IMR-90 (cell line): ENCODE measurements around the gene BLTP3A.

ENCODE experiments used
- BHLHE40 ChIP-seq: fragments of 150-350 bp; IDR thresholded peaks from 2 replicates; pipeline ENCODE4 v1.6.1; 2016; ENCODE audit warnings: mild to moderate bottlenecking, low read depth, low read length
- CEBPB ChIP-seq: IDR thresholded peaks from 2 replicates; pipeline ENCODE4 v1.6.1; 2012; ENCODE audit warnings: low read depth, low read length, improper control_type of control experiment
- CTCF ChIP-seq: conservative IDR thresholded peaks from 2 replicates; pipeline ENCODE4 v1.5.1; 2012; ENCODE audit warnings: mild to moderate bottlenecking, low read depth, low read length, improper control_type of control experiment
- MAFK ChIP-seq: IDR thresholded peaks from 2 replicates; pipeline ENCODE4 v1.6.1; 2012; ENCODE audit warnings: low read depth, low read length, improper control_type of control experiment
- MAZ ChIP-seq: IDR thresholded peaks from 2 replicates; pipeline ENCODE4 v1.6.1; 2012; ENCODE audit warnings: low read depth, mild to moderate bottlenecking, low read length, improper control_type of control experiment, moderate library complexity, borderline replicate concordance
- MXI1 ChIP-seq: IDR thresholded peaks from 2 replicates; pipeline ENCODE4 v1.6.1; 2012; ENCODE audit warnings: low read depth, mild to moderate bottlenecking, low read length, moderate library complexity, borderline replicate concordance
- POLR2A ChIP-seq: IDR thresholded peaks from 2 replicates; pipeline ENCODE4 v1.6.1; 2012; ENCODE audit warnings: mild to moderate bottlenecking, low read depth, low read length
- RAD21 ChIP-seq: IDR thresholded peaks from 2 replicates; pipeline ENCODE4 v1.6.1; 2012; ENCODE audit warnings: low read length, improper control_type of control experiment
- RCOR1 ChIP-seq: IDR thresholded peaks from 2 replicates; pipeline ENCODE4 v1.6.1; 2012; ENCODE audit warnings: mild to moderate bottlenecking, low read length, improper control_type of control experiment; ENCODE audit not compliant: insufficient replicate concordance
- RFX5 ChIP-seq: IDR thresholded peaks from 2 replicates; pipeline ENCODE4 v1.8.0; 2012; ENCODE audit warnings: low read depth, mild to moderate bottlenecking, low read length, moderate library complexity
- SMC3 ChIP-seq: fragments of 150-350 bp; IDR thresholded peaks from 2 replicates; pipeline ENCODE4 v1.6.1; 2016; ENCODE audit warnings: low read depth, mild to moderate bottlenecking, antibody characterized with exemption, low read length, moderate library complexity
- TF ChIP-seq, protein P1 (sequence below): fragments of 150-350 bp; IDR thresholded peaks from 2 replicates; pipeline ENCODE4 v1.6.1; 2017; ENCODE audit warnings: mild to moderate bottlenecking, antibody characterized with exemption, low read length, low read depth

GRCh38 chr6:34746104-34746846 is 45.6 kb upstream of the BLTP3A start:
- TF ChIP-seq POLR2A = no peak
- TF ChIP-seq MXI1 = no peak
- TF ChIP-seq BHLHE40 = no peak
- no peak for TF ChIP-seq CTCF
- TF ChIP-seq RCOR1 = no peak
- TF ChIP-seq SMC3 = no peak
- no peak for TF ChIP-seq MAFK
- no peak for TF ChIP-seq MAZ
- TF ChIP-seq, protein P1, sequence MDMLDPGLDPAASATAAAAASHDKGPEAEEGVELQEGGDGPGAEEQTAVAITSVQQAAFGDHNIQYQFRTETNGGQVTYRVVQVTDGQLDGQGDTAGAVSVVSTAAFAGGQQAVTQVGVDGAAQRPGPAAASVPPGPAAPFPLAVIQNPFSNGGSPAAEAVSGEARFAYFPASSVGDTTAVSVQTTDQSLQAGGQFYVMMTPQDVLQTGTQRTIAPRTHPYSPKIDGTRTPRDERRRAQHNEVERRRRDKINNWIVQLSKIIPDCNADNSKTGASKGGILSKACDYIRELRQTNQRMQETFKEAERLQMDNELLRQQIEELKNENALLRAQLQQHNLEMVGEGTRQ = no peak
- TF ChIP-seq CEBPB = no peak
- TF ChIP-seq RAD21 = no peak
- TF ChIP-seq RFX5 = no peak
